IMR-90 (cell line): ENCODE measurements around the gene WDR43.

Experiments used
- BHLHE40 ChIP-seq: fragments of 150-350 bp; IDR thresholded peaks from 2 replicates; pipeline ENCODE4 v1.6.1; 2016; ENCODE audit warnings: mild to moderate bottlenecking, low read depth, low read length
- CEBPB ChIP-seq: IDR thresholded peaks from 2 replicates; pipeline ENCODE4 v1.6.1; 2012; ENCODE audit warnings: low read depth, low read length, improper control_type of control experiment
- CHD1 ChIP-seq: IDR thresholded peaks from 2 replicates; pipeline ENCODE4 v1.6.1; 2012; ENCODE audit warnings: low read depth, low read length, improper control_type of control experiment
- CTCF ChIP-seq: conservative IDR thresholded peaks from 2 replicates; pipeline ENCODE4 v1.5.1; 2012; ENCODE audit warnings: mild to moderate bottlenecking, low read depth, low read length, improper control_type of control experiment
- ELK1 ChIP-seq: fragments of 150-350 bp; IDR thresholded peaks from 2 replicates; pipeline ENCODE4 v1.6.1; 2016; ENCODE audit warnings: low read depth, mild to moderate bottlenecking, low read length, moderate library complexity, borderline replicate concordance
- MAFK ChIP-seq: IDR thresholded peaks from 2 replicates; pipeline ENCODE4 v1.6.1; 2012; ENCODE audit warnings: low read depth, low read length, improper control_type of control experiment
- MAZ ChIP-seq: IDR thresholded peaks from 2 replicates; pipeline ENCODE4 v1.6.1; 2012; ENCODE audit warnings: low read depth, mild to moderate bottlenecking, low read length, improper control_type of control experiment, moderate library complexity, borderline replicate concordance
- MXI1 ChIP-seq: IDR thresholded peaks from 2 replicates; pipeline ENCODE4 v1.6.1; 2012; ENCODE audit warnings: low read depth, mild to moderate bottlenecking, low read length, moderate library complexity, borderline replicate concordance
- POLR2A ChIP-seq: IDR thresholded peaks from 2 replicates; pipeline ENCODE4 v1.6.1; 2012; ENCODE audit warnings: mild to moderate bottlenecking, low read depth, low read length
- RAD21 ChIP-seq: IDR thresholded peaks from 2 replicates; pipeline ENCODE4 v1.6.1; 2012; ENCODE audit warnings: low read length, improper control_type of control experiment
- RCOR1 ChIP-seq: IDR thresholded peaks from 2 replicates; pipeline ENCODE4 v1.6.1; 2012; ENCODE audit warnings: mild to moderate bottlenecking, low read length, improper control_type of control experiment; ENCODE audit not compliant: insufficient replicate concordance
- SMC3 ChIP-seq: fragments of 150-350 bp; IDR thresholded peaks from 2 replicates; pipeline ENCODE4 v1.6.1; 2016; ENCODE audit warnings: low read depth, mild to moderate bottlenecking, antibody characterized with exemption, low read length, moderate library complexity
- USF2 ChIP-seq: fragments of 150-350 bp; IDR thresholded peaks from 2 replicates; pipeline ENCODE4 v1.6.1; 2017; ENCODE audit warnings: mild to moderate bottlenecking, antibody characterized with exemption, low read length, low read depth

- TF ChIP-seq MAZ (no peak), CTCF (no peak), POLR2A (no peak), USF2 (no peak), MXI1 (no peak), RCOR1 (no peak), SMC3 (no peak), BHLHE40 (no peak), ELK1 (no peak), MAFK (no peak), RAD21 (no peak), CEBPB (no peak), CHD1 (no peak)
These were observed 35.1 kb downstream of the WDR43 start for GRCh38 chr2:28929581-28929980.
